OCI-LY7 (cell line): Measurements from ENCODE around the gene RGS8.

Experiments used
- EZH2phosphoT487 ChIP-seq: fragments of 200-600 bp; sonication (generic); IDR thresholded peaks from 2 replicates; pipeline ENCODE4 v1.6.1; 2018; ENCODE audit warnings: low read depth, borderline replicate concordance, mild to moderate bottlenecking, mixed run types, antibody characterized with exemption, low read length, moderate library complexity, mixed read lengths
- TF ChIP-seq, protein P1 (sequence below): fragments of 200-600 bp; sonication (generic); conservative IDR thresholded peaks from 2 replicates; pipeline ENCODE4 v1.5.1; 2014; ENCODE audit warnings: mild to moderate bottlenecking, antibody characterized with exemption, low read length, moderate library complexity, mixed read lengths

DNA sequence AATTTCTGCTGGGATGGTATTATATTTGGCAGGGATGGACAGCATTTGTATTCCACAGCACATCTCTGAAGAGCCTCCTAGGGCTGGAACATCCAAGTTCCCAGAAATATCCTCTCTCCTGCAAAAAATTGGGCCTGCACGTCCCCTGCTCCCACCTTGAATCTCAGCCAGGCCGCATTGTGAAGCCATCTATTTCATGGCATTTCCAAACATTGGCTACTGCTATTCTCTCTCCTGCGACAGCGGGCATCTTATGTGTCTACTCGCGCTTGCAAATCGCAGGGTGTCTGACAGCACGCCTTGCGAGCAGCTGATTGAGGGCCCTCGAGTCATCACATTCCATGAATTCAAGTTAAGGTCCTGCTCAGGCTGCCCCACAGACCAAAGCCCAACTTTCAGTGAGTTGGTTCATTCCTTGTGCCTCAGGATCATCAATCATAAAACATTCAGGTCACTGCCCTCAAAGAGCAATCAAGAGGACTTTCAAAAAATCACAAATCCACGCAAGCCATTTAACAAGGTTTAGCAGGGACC lies 15.8 kb downstream of the RGS8 start:
- TF ChIP-seq, protein P1, sequence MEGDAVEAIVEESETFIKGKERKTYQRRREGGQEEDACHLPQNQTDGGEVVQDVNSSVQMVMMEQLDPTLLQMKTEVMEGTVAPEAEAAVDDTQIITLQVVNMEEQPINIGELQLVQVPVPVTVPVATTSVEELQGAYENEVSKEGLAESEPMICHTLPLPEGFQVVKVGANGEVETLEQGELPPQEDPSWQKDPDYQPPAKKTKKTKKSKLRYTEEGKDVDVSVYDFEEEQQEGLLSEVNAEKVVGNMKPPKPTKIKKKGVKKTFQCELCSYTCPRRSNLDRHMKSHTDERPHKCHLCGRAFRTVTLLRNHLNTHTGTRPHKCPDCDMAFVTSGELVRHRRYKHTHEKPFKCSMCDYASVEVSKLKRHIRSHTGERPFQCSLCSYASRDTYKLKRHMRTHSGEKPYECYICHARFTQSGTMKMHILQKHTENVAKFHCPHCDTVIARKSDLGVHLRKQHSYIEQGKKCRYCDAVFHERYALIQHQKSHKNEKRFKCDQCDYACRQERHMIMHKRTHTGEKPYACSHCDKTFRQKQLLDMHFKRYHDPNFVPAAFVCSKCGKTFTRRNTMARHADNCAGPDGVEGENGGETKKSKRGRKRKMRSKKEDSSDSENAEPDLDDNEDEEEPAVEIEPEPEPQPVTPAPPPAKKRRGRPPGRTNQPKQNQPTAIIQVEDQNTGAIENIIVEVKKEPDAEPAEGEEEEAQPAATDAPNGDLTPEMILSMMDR = no peak
- TF ChIP-seq EZH2phosphoT487 = no peak
